Endothelial cell of umbilical vein (primary cell): ENCODE data around the gene CNTRL. TPM values are rescaled to one million over a fixed set of nuclear protein-coding genes. Genes with fewer than 3 reads are reported as not detected.

Experiments used
- BruUV-seq: library from RNA; stranded (reverse); fragments of 400-500 nt; replicated peaks from 2 replicates; lab custom pipeline; 2021; lab: Mats Ljungman, UMichigan
- CTCF ChIA-PET: fragments of 300-600, 350-600 bp; sonication (Branson Sonifier 250); formaldehyde crosslinking; loops from one replicate; lab custom pipeline; 2021; ENCODE audit warnings: antibody characterized with exemption, inconsistent platforms; lab: Charles Lee
- POLR2A ChIA-PET: fragments of 300-600, 350-600 bp; sonication (Branson Sonifier 250); formaldehyde crosslinking; loops from one replicate; lab custom pipeline; 2021; ENCODE audit warnings: antibody characterized with exemption, inconsistent platforms; lab: Charles Lee
- DNase-seq: peaks from one replicate; pipeline ENCODE4 v3.0.0-alpha.2; 2011; ENCODE audit warnings: low read depth, low spot score
- FAIRE-seq: peaks from 2 replicates; lab custom pipeline; 2011; peaks lifted over from hg19 to GRCh38; lab: Jason Lieb, UNC
- H2AFZ ChIP-seq: 2 replicates; pipeline ENCODE4 v1.6.0; 2012; ENCODE audit warnings: low read depth, low read length, control low read depth, inconsistent platforms
- H3K27ac ChIP-seq: 2 replicates; pipeline ENCODE4 v1.5.1; 2011; ENCODE audit warnings: low read depth, mild to moderate bottlenecking, control low read depth, low read length, moderate library complexity; ENCODE audit not compliant: insufficient read depth
- H3K27me3 ChIP-seq, 2 experiments: 2 replicates each; pipeline versions ENCODE4 v1.6.0 to v1.6.1; 2011; ENCODE audit warnings: low read length in 2 of 2, mixed read lengths in 1 of 2; ENCODE audit not compliant: control insufficient read depth in 2 of 2, insufficient read depth in 2 of 2
- H3K36me3 ChIP-seq, 2 experiments: 2 replicates in 1 of 2; 3 replicates in 1 of 2; pipeline ENCODE4 v1.5.1; 2011; ENCODE audit warnings: low read length in 2 of 2, mild to moderate bottlenecking in 1 of 2, moderate library complexity in 1 of 2; ENCODE audit not compliant: control insufficient read depth in 2 of 2, insufficient read depth in 2 of 2; ENCODE audit errors: extremely low read depth in 1 of 2
- H3K4me1 ChIP-seq: 3 replicates; pipeline ENCODE4 v1.5.1; 2011; ENCODE audit warnings: mild to moderate bottlenecking, low read length; ENCODE audit not compliant: control insufficient read depth, insufficient read depth; ENCODE audit errors: extremely low read depth
- H3K4me2 ChIP-seq: 2 replicates; pipeline ENCODE4 v1.6.1; 2011; ENCODE audit warnings: low read length, control low read depth, mixed read lengths; ENCODE audit not compliant: insufficient read depth
- H3K4me3 ChIP-seq, 3 experiments: fragments of 200-600 bp in 1 of 3; sonication (generic), shearing (Covaris generic) in 1 of 3; replicated peaks in 1 of 3; 2 replicates each; pipeline ENCODE4 v1.5.1; 2011 to 2016; ENCODE audit warnings: control low read depth in 3 of 3, low read length in 3 of 3, mild to moderate bottlenecking in 2 of 3, inconsistent platforms in 1 of 3, low read depth in 1 of 3, moderate library complexity in 1 of 3; ENCODE audit not compliant: insufficient read depth in 1 of 3
- H3K79me2 ChIP-seq: 2 replicates; pipeline ENCODE4 v1.6.0; 2012; ENCODE audit warnings: low read length, inconsistent platforms; ENCODE audit not compliant: control insufficient read depth, insufficient read depth
- H3K9ac ChIP-seq: replicated peaks from 2 replicates; pipeline ENCODE3; 2011; ENCODE audit warnings: low read length, control low read depth; ENCODE audit not compliant: insufficient read depth; ENCODE audit errors: extremely low read depth
- H3K9me1 ChIP-seq: replicated peaks from 3 replicates; pipeline ENCODE4 v1.6.0; 2011; ENCODE audit warnings: mild to moderate bottlenecking, low read length; ENCODE audit not compliant: control insufficient read depth, insufficient read depth; ENCODE audit errors: extremely low read depth
- H3K9me3 ChIP-seq: replicated peaks from 2 replicates; pipeline ENCODE4 v1.5.1; 2012; ENCODE audit warnings: low read length, inconsistent platforms; ENCODE audit not compliant: control insufficient read depth, insufficient read depth
- H4K20me1 ChIP-seq: replicated peaks from 2 replicates; pipeline ENCODE3; 2011; ENCODE audit warnings: mild to moderate bottlenecking, low read length; ENCODE audit not compliant: control insufficient read depth, insufficient read depth; ENCODE audit errors: extremely low read depth
- EZH2 ChIP-seq: IDR thresholded peaks from 2 replicates; pipeline ENCODE4 v1.6.1; 2012; ENCODE audit warnings: borderline replicate concordance, low read depth, mild to moderate bottlenecking, moderate library complexity, low read length, inconsistent platforms; ENCODE audit not compliant: severe bottlenecking
- FOS ChIP-seq: IDR thresholded peaks from 2 replicates; pipeline ENCODE4 v1.6.1; 2011; ENCODE audit warnings: mild to moderate bottlenecking, low read length, moderate library complexity, borderline replicate concordance; ENCODE audit not compliant: insufficient read depth
- GATA2 ChIP-seq: IDR thresholded peaks from 2 replicates; pipeline ENCODE4 v1.7.0; 2011; ENCODE audit warnings: low read depth, mild to moderate bottlenecking, moderate library complexity, mixed read lengths, low read length; ENCODE audit not compliant: insufficient read length, insufficient read depth
- JUN ChIP-seq: IDR thresholded peaks from 2 replicates; pipeline ENCODE4 v1.6.1; 2011; ENCODE audit warnings: borderline replicate concordance, low read depth; ENCODE audit not compliant: insufficient read length, insufficient read depth
- MAX ChIP-seq: IDR thresholded peaks from 2 replicates; pipeline ENCODE4 v1.6.1; 2011; ENCODE audit not compliant: insufficient read depth, insufficient read length
- MYC ChIP-seq: IDR thresholded peaks from one replicate; pipeline ENCODE4 v1.6.1; 2011; ENCODE audit warnings: mild to moderate bottlenecking, low read depth, low read length
- POLR2A ChIP-seq: IDR thresholded peaks from 2 replicates; pipeline ENCODE4 v1.6.1; 2012; ENCODE audit warnings: low read depth, mild to moderate bottlenecking, control low read depth, low read length
- POLR2AphosphoS5 ChIP-seq: IDR thresholded peaks from 2 replicates; pipeline ENCODE4 v1.6.1; 2012; ENCODE audit warnings: low read depth, mild to moderate bottlenecking, control low read depth, low read length, moderate library complexity; ENCODE audit not compliant: insufficient read depth
- dilution Hi-C: fragments of 300-500 bp; cut with MboI; formaldehyde crosslinking; loops from one replicate; pipeline ENCODE4 v1.15.0; 2019; ENCODE audit warnings: low sequenced_read_pairs; ENCODE audit not compliant: extremely low pct_ligation_motif_present
- intact Hi-C: fragments of 100-400 bp; cut with micrococcal nuclease; formaldehyde crosslinking; loops from one replicate; pipeline ENCODE4 v1.10.0; 2022
- polyA plus RNA-seq, 4 experiments: library from polyadenylated mRNA; depleted of rRNA in 3 of 4; stranded (reverse) in 3 of 4; unstranded in 1 of 4; fragments of >200 nt; gene quantifications; 2 replicates each; pipeline versions ENCODE4 v1.2.1 to v1.2.3, GENCODE V29; 2011 to 2012; ENCODE audit warnings: missing spikeins in 1 of 4
- total RNA-seq: library from RNA; stranded (reverse); gene quantifications from 2 replicates; pipeline ENCODE4 v1.2.3, GENCODE V29; 2021

The CNTRL gene
- total and polyA plus RNA-seq, 2 donors (not counting 3 experiments of a cell fraction or from before 2014, with no cell fraction given), result 6.1 to 21.8 TPM

GRCh38 chr9:121069396-121069795, 5.4 kb upstream of the CNTRL start:
- no peak overlapping the region for H3K9ac ChIP-seq
- no peak for DNase-seq
- CTCF ChIA-PET, result interaction anchor here (1.3 to 4.2 kb wide), 4 partner anchors 9 to 313 kb away, joined by 3 to 61 read pairs (median 26); no protein-coding TSS in a partner anchor
- no peaks in the 10 kb centered on the region for H4K20me1 ChIP-seq
- H2AFZ ChIP-seq, result no peak overlapping the region
- no peaks in the 10 kb centered on the region for H3K79me2 ChIP-seq
- H3K27ac ChIP-seq, result no peak overlapping the region
- no peak for FAIRE-seq
- TF ChIP-seq EZH2 (no peak), MYC (no peak), POLR2AphosphoS5 (no peak), JUN (no peak), FOS (no peak), GATA2 (no peak)
- H3K27me3 ChIP-seq, result no peaks in the 10 kb centered on the region
- H3K36me3 ChIP-seq, result no peaks in the 10 kb centered on the region
- dilution Hi-C loops, result no loop called here
- H3K4me1 ChIP-seq, result peaks cover 21% of the 10 kb centered on the region
- no TSS peak for BruUV-seq
- H3K9me1 ChIP-seq, result no peaks in the 10 kb centered on the region
- H3K9me3 ChIP-seq, result no peaks in the 10 kb centered on the region
- intact Hi-C loops, result no loop called here
- POLR2A ChIA-PET, result no interaction called here
- no peak overlapping the region for H3K4me2 ChIP-seq
- H3K4me3 ChIP-seq, result no peak overlapping the region

- Histone ChIP-seq H3K4me1 (peaks cover 25% of the 10 kb centered on the region), H3K27me3 (no peaks in the 10 kb centered on the region), H3K9me3 (no peaks in the 10 kb centered on the region), H3K79me2 (no peaks in the 10 kb centered on the region), H2AFZ (peak overlapping the region; percentile 80), H3K4me2 (peak overlapping the region; percentile 94), H4K20me1 (no peaks in the 10 kb centered on the region), H3K4me3 (peak overlapping the region in 2 of 3 experiments; percentile 57 to 71), H3K9me1 (no peaks in the 10 kb centered on the region), H3K9ac (peak overlapping the region; percentile 45), H3K36me3 (no peaks in the 10 kb centered on the region), H3K27ac (peak overlapping the region; percentile 14)
- dilution Hi-C loops (no loop called here), intact Hi-C loops (loop anchor here (5.0 to 10.0 kb wide), 2 partner anchors 134 to 333 kb away; no protein-coding TSS in a partner anchor)
- POLR2A ChIA-PET, result no interaction called here
- no peak for DNase-seq
- CTCF ChIA-PET, result interaction anchor here (0.9 to 4.2 kb wide), 14 partner anchors 9 to 452 kb away, joined by 3 to 61 read pairs (median 6); no protein-coding TSS in a partner anchor
- TF ChIP-seq POLR2A, result no peak
- no peak for TF ChIP-seq MAX
- no peak for TF ChIP-seq POLR2AphosphoS5
- TF ChIP-seq FOS, result no peak
- FAIRE-seq, result no peak
- BruUV-seq, result no TSS peak
These were observed 3.4 kb upstream of the CNTRL start for GRCh38 chr9:121071370-121071755.
